GM12878 (cell line): ENCODE data around the gene PDE4DIP. TPM values are rescaled to one million over a fixed set of nuclear protein-coding genes. Genes with fewer than 3 reads are reported as not detected.
"Not testable (repeated sequence)": the region's sequence is repeated elsewhere in the genome, so short reads cannot be mapped to it uniquely, and the experiment has no call there.

Experiments
- ATAC-seq: fragments of 200-7000 bp; cut with Tn5 transposase; 3 replicates; pipeline ENCODE4 v1.9.1; 2020; ENCODE audit warnings: mild to moderate bottlenecking, moderate library complexity
- BruUV-seq: library from RNA; stranded (reverse); fragments of 400-500 nt; replicated peaks from 2 replicates; lab custom pipeline; 2021; lab: Mats Ljungman, UMichigan
- CTCF ChIA-PET: fragments of 300-600 bp; sonication (Branson Sonifier 250); formaldehyde crosslinking; extraction: SDS; loops from one replicate; lab custom pipeline; 2021; ENCODE audit warnings: inconsistent platforms; lab: Yijun Ruan, JAX
- POLR2A ChIA-PET: fragments of 350-600 bp; formaldehyde crosslinking; extraction: SDS; loops from one replicate; lab custom pipeline; 2021; ENCODE audit warnings: inconsistent platforms; lab: Charles Lee
- RAD21 ChIA-PET: fragments of 300-600 bp; sonication (Branson Sonifier 250); formaldehyde crosslinking; loops from one replicate; lab custom pipeline; 2023; ENCODE audit warnings: antibody characterized with exemption; ENCODE audit not compliant: unreplicated experiment; lab: Charles Lee
- SMC1A ChIA-PET: fragments of 300-600 bp; sonication (Branson Sonifier 250); formaldehyde crosslinking; loops from one replicate; lab custom pipeline; 2023; ENCODE audit not compliant: unreplicated experiment, uncharacterized antibody; lab: Charles Lee
- DNase-seq: peaks from one replicate; pipeline ENCODE4 v3.0.0-alpha.2; 2011; ENCODE audit warnings: low read depth, low spot score
- FAIRE-seq: peaks from 3 replicates; lab custom pipeline; 2011; peaks lifted over from hg19 to GRCh38; lab: Jason Lieb, UNC
- H2AFZ ChIP-seq: 2 replicates; pipeline ENCODE4 v1.6.0; 2011; ENCODE audit warnings: low read depth, low read length, control low read depth; ENCODE audit not compliant: control insufficient read depth
- H3K27ac ChIP-seq: 2 replicates; pipeline ENCODE4 v1.5.1; 2011; ENCODE audit warnings: control low read depth; ENCODE audit not compliant: control insufficient read depth, insufficient read depth
- H3K27me3 ChIP-seq, 2 experiments: replicated peaks in 1 of 2; 2 replicates each; pipeline versions ENCODE4 v1.6.0 to v1.6.1; 2011; ENCODE audit warnings: low read length in 1 of 2; ENCODE audit not compliant: control insufficient read depth in 2 of 2, insufficient read depth in 2 of 2
- H3K36me3 ChIP-seq, 2 experiments: 2 replicates each; pipeline ENCODE4 v1.5.1; 2011; ENCODE audit warnings: low read length in 1 of 2; ENCODE audit not compliant: control insufficient read depth in 2 of 2, insufficient read depth in 2 of 2
- H3K4me1 ChIP-seq: 2 replicates; pipeline ENCODE4 v1.6.1; 2011; ENCODE audit warnings: mild to moderate bottlenecking, low read length, moderate library complexity, mixed read lengths; ENCODE audit not compliant: control insufficient read depth, insufficient read depth
- H3K4me2 ChIP-seq: 2 replicates; pipeline ENCODE4 v1.6.0; 2011; ENCODE audit warnings: control low read depth; ENCODE audit not compliant: control insufficient read depth, insufficient read depth
- H3K4me3 ChIP-seq: fragments of 200-600 bp; sonication (generic); 2 replicates; pipeline ENCODE4 v1.5.1; 2016
- H3K79me2 ChIP-seq: 2 replicates; pipeline ENCODE4 v1.6.0; 2011; ENCODE audit warnings: low read length; ENCODE audit not compliant: control insufficient read depth, insufficient read depth
- H3K9ac ChIP-seq: 2 replicates; pipeline ENCODE4 v1.8.0; 2011; ENCODE audit warnings: low read length, control low read depth, mixed read lengths; ENCODE audit not compliant: control insufficient read depth, insufficient read depth
- H3K9me3 ChIP-seq: replicated peaks from 3 replicates; pipeline ENCODE4 v1.5.1; 2011; ENCODE audit warnings: mild to moderate bottlenecking, low read length; ENCODE audit not compliant: control insufficient read depth, insufficient read depth
- H4K20me1 ChIP-seq: 2 replicates; pipeline ENCODE4 v1.6.0; 2011; ENCODE audit not compliant: control insufficient read depth, insufficient read depth
- WGBS: methylation state at CpG from one replicate; pipeline ENCODE4 v1.1.6; 2016; ENCODE audit warnings: low lambda C conversion rate; ENCODE audit not compliant: insufficient replicate concordance, insufficient coverage; ENCODE audit errors: missing lambda C conversion rate; 5-methylcytosine and 5-hydroxymethylcytosine counted together
- in situ Hi-C: fragments of 300-500 bp; cut with MboI; formaldehyde crosslinking; loops from 9 replicates; pipeline ENCODE4 v1.14.3; 2018; ENCODE audit warnings: mixed read lengths
- intact Hi-C: fragments of 100-400 bp; cut with micrococcal nuclease; formaldehyde crosslinking; loops from one replicate; pipeline ENCODE4 v1.14.2; 2022; ENCODE audit not compliant: unreplicated experiment
- polyA plus RNA-seq, 11 experiments: library from polyadenylated mRNA; depleted of rRNA in 4 of 11; unstranded in 6 of 11; stranded (reverse) in 5 of 11; fragments of >200 nt; fragmentation: Nextera tagmentation in 4 of 11; fragmentation: Illumina TruSeq in 1 of 11; extraction: Ambion mirVana in 4 of 11; extraction: Trizol in 1 of 11; gene quantifications; 1 replicate in 1 of 11; 2 replicates in 10 of 11; pipeline versions ENCODE4 v1.2.1 to v1.2.3, GENCODE V29; 2011 to 2016; ENCODE audit warnings: inconsistent platforms in 2 of 11, missing spikeins in 2 of 11, low read depth in 1 of 11
- total RNA-seq, 4 experiments: library from RNA; depleted of rRNA in 3 of 4; stranded (reverse); fragments of >200 nt in 3 of 4; fragmentation: Illumina TruSeq in 1 of 4; extraction: Trizol in 1 of 4; gene quantifications; 2 replicates each; pipeline versions ENCODE4 v1.2.1 to v1.2.3, GENCODE V29; 2013 to 2021

PDE4DIP gene
- total and polyA plus RNA-seq, 10 of the 15 experiments (the other 5 are each of a cell fraction or from before 2014, with no cell fraction given): 3.5 to 9.0 (median 5.4) TPM

DNA sequence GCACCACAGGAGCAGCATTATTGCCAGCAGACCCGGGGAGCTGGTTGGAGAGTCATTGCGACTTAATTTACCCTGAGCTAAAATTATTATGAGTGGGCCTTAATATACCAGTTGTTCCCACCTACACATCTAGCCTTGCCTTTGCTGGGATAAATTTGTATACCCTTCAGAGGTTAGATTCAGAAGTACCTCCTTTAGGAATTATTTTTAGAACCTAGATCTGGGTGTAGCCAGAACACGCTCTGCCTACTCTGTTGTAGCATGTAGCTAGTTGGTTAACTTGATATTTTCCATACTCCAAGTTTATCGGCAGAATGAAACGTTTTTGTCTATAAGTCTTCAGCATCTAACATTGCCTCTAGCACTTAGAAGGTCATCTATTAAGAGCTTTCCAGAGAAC is 9.1 kb downstream of the PDE4DIP start:
- BruUV-seq, H3K79me2 ChIP-seq, SMC1A ChIA-PET, RAD21 ChIA-PET, H3K9me3 ChIP-seq, intact Hi-C loops, H3K4me2 ChIP-seq, H3K4me3 ChIP-seq, H3K4me1 ChIP-seq, POLR2A ChIA-PET, H4K20me1 ChIP-seq, DNase-seq, H2AFZ ChIP-seq, H3K9ac ChIP-seq, in situ Hi-C loops, H3K27ac ChIP-seq, H3K36me3 ChIP-seq, FAIRE-seq, CTCF ChIA-PET, ATAC-seq, H3K27me3 ChIP-seq: not testable (repeated sequence)
- WGBS: no CpG with 5 or more reads among the region's 5 CpGs

DNA sequence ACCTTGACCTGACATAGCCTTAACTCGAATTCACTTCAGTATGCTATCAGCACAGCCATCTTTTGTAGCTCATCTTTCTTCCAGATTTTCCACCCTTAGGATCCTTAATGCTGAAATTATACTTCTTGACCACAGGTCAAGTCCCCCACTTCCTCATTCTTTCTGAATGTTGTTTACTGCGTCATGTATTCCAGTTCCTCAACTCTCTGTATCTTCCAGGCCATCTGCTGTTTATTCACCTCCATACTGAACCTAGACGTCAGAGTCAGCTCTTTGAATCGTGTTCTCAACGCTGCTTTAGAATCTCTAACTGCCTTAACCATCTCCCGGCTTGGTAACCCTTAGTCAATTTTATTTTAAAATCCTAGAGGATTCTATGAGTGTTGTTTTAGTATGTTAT is 9.8 kb downstream of the PDE4DIP start:
- CTCF ChIA-PET, H3K4me1 ChIP-seq, H3K36me3 ChIP-seq, H3K9me3 ChIP-seq, H3K4me2 ChIP-seq, H4K20me1 ChIP-seq, H3K4me3 ChIP-seq, in situ Hi-C loops, intact Hi-C loops, H3K27me3 ChIP-seq, POLR2A ChIA-PET, RAD21 ChIA-PET, SMC1A ChIA-PET, H2AFZ ChIP-seq, FAIRE-seq, H3K27ac ChIP-seq, H3K9ac ChIP-seq, DNase-seq, BruUV-seq, H3K79me2 ChIP-seq: not testable (repeated sequence)
- no CpG with 5 or more reads among the region's 6 CpGs for WGBS
- peak; percentile 30; the same call in 2 of the 3 replicates for ATAC-seq

DNA sequence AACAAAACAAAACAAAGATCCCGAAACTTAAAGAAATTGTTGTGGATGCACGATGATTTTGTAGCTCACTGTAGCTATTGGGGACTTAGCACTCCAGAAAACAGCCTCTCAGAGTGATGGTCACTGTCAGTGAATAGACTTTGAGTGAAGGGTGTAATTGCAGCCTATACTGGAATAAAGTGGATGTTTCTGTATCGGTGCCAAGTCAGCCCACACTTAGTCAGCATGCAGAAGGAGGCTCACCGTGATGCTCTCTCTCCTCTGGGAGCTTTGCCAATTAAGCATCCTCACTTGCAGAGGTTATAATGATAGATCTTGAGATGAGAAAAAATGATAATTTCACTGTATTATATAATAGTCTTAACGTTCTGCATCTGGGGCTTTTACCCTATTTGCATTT is 11.1 kb downstream of the PDE4DIP start:
- CTCF ChIA-PET, RAD21 ChIA-PET, BruUV-seq, H3K9ac ChIP-seq, H2AFZ ChIP-seq, H4K20me1 ChIP-seq, H3K27me3 ChIP-seq, H3K4me2 ChIP-seq, in situ Hi-C loops, H3K9me3 ChIP-seq, H3K36me3 ChIP-seq, SMC1A ChIA-PET, H3K4me1 ChIP-seq, H3K4me3 ChIP-seq, H3K79me2 ChIP-seq, intact Hi-C loops, H3K27ac ChIP-seq, POLR2A ChIA-PET, DNase-seq, FAIRE-seq, ATAC-seq: not testable (repeated sequence)
- WGBS: 60% methylated on average over 1 of the region's 5 CpGs

DNA sequence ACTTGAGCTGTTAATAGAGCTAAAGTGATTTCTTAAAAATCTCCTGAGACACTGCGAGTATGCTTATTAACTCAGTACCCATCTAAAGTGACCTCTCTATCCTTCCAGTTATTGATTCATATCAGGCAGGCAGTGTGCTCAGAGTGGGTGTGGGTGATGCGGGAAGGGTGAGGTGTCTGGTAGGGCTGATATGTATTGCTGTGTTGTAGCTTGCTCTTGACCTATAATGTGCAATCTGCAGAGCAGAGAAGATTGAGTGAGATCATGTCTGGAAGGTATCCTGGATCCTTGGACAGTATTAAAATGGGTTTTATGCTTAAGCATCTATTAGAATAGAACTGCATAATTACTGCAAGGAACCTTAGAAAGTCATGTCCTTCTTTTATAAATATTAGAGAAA is 15.8 kb downstream of the PDE4DIP start:
- in situ Hi-C loops, RAD21 ChIA-PET, H3K79me2 ChIP-seq, H3K9me3 ChIP-seq, CTCF ChIA-PET, H3K36me3 ChIP-seq, H4K20me1 ChIP-seq, H3K27ac ChIP-seq, H3K9ac ChIP-seq, DNase-seq, ATAC-seq, FAIRE-seq, POLR2A ChIA-PET, H2AFZ ChIP-seq, H3K4me2 ChIP-seq, H3K4me1 ChIP-seq, H3K4me3 ChIP-seq, intact Hi-C loops, BruUV-seq, H3K27me3 ChIP-seq, SMC1A ChIA-PET: not testable (repeated sequence)
- no CpG with 5 or more reads among the region's 2 CpGs for WGBS
